ENCODE results near the gene PMM1. TPM values are rescaled to one million over a fixed set of nuclear protein-coding genes. Genes with fewer than 3 reads are reported as not detected.

Gene PMM1
- total and polyA plus RNA-seq, 2 donors (not counting 3 experiments of a cell fraction or from before 2014, with no cell fraction given), result 14.6 to 31.7 TPM

GRCh38 chr22:41555325-41555982 is 34.2 kb downstream of the PMM1 start:
- intact Hi-C loops (cut with micrococcal nuclease) (no loop called here), dilution Hi-C loops (cut with MboI; ENCODE audit: extremely low pct_ligation_motif_present, low sequenced_read_pairs) (no loop called here)
- TF ChIP-seq GATA2 (IDR thresholded peaks at IDR 0.05; ENCODE audit: insufficient read depth, insufficient read length, low read depth, low read length) (no peak), JUN (IDR thresholded peaks at IDR 0.05; ENCODE audit: borderline replicate concordance, insufficient read depth, insufficient read length, low read depth) (no peak)
- TF ChIP-seq, protein P1, sequence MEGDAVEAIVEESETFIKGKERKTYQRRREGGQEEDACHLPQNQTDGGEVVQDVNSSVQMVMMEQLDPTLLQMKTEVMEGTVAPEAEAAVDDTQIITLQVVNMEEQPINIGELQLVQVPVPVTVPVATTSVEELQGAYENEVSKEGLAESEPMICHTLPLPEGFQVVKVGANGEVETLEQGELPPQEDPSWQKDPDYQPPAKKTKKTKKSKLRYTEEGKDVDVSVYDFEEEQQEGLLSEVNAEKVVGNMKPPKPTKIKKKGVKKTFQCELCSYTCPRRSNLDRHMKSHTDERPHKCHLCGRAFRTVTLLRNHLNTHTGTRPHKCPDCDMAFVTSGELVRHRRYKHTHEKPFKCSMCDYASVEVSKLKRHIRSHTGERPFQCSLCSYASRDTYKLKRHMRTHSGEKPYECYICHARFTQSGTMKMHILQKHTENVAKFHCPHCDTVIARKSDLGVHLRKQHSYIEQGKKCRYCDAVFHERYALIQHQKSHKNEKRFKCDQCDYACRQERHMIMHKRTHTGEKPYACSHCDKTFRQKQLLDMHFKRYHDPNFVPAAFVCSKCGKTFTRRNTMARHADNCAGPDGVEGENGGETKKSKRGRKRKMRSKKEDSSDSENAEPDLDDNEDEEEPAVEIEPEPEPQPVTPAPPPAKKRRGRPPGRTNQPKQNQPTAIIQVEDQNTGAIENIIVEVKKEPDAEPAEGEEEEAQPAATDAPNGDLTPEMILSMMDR (IDR thresholded peaks at IDR 0.05; ENCODE audit: extremely low read depth in 1 of 2, insufficient read depth in 1 of 2, low read depth in 1 of 2, low read length in 2 of 2), result no peak
- no peak overlapping the region for H3K27ac ChIP-seq (ENCODE audit: insufficient read depth, low read depth, low read length)
- no peak overlapping the region for H3K9ac ChIP-seq (replicated peaks; ENCODE audit: extremely low read depth, insufficient read depth, low read length)
- BruUV-seq (replicated peaks), result no TSS peak
- H3K4me2 ChIP-seq (ENCODE audit: insufficient read depth, low read length), result no peak overlapping the region
- no peaks in the 10 kb centered on the region for H3K9me1 ChIP-seq (replicated peaks; ENCODE audit: control insufficient read depth, extremely low read depth, insufficient read depth, low read length)
- no peaks in the 10 kb centered on the region for H3K4me1 ChIP-seq (ENCODE audit: control insufficient read depth, extremely low read depth, insufficient read depth, low read length)
- ChIA-PET POLR2A (no interaction called here), CTCF (interaction anchor here (1.0 to 3.7 kb wide), 4 partner anchors 9 to 34 kb away, joined by 3 to 18 read pairs (median 5); partner anchors contain the start of genes PMM1 and POLR3H)
- H4K20me1 ChIP-seq (replicated peaks; ENCODE audit: control insufficient read depth, extremely low read depth, insufficient read depth, low read length), result no peaks in the 10 kb centered on the region
- no peaks in the 10 kb centered on the region for H3K36me3 ChIP-seq (ENCODE audit: control insufficient read depth in 2 of 2, extremely low read depth in 1 of 2, insufficient read depth in 2 of 2, low read length in 2 of 2)
- H2AFZ ChIP-seq (ENCODE audit: low read depth, low read length), result no peak overlapping the region
- no peak overlapping the region for H3K4me3 ChIP-seq (replicated peaks in 1 of 3; ENCODE audit: insufficient read depth in 1 of 3, low read depth in 1 of 3, low read length in 3 of 3)
- H3K27me3 ChIP-seq (ENCODE audit: control insufficient read depth in 2 of 2, insufficient read depth in 2 of 2, low read length in 2 of 2), result peaks cover 0 to 3% of the 10 kb centered on the region in 2 experiments
- no peaks in the 10 kb centered on the region for H3K9me3 ChIP-seq (replicated peaks; ENCODE audit: control insufficient read depth, insufficient read depth, low read length)
- no peaks in the 10 kb centered on the region for H3K79me2 ChIP-seq (ENCODE audit: control insufficient read depth, insufficient read depth, low read length)
- no peak for FAIRE-seq
- no peak for DNase-seq (ENCODE audit: low read depth, low spot score)

All from endothelial cell of umbilical vein (primary cell).